Measurements from ENCODE around the gene HOOK1. TPM values are rescaled to one million over a fixed set of nuclear protein-coding genes. Genes with fewer than 3 reads are reported as not detected.

Gene HOOK1
- total RNA-seq, 1 experiment from 2014 or later, result 42.0 TPM

- H3K14ac ChIP-seq (ENCODE audit: insufficient read depth, low read length), result no peak overlapping the region
- no peak for DNase-seq
- no peak overlapping the region for H3K4ac ChIP-seq (ENCODE audit: low read depth, low read length)
- no peak overlapping the region for H3K23ac ChIP-seq (ENCODE audit: insufficient read length, low read depth, low read length)
- H3K4me2 ChIP-seq (ENCODE audit: insufficient read depth, insufficient read length, low read length), result no peak overlapping the region
- H3K4me3 Mint-ChIP-seq, result no peak overlapping the region
- H4K8ac ChIP-seq (replicated peaks; ENCODE audit: insufficient read length, low read depth, low read length), result no peak overlapping the region
- H3K23me2 ChIP-seq (ENCODE audit: insufficient read length, low read depth, low read length, poor library complexity, severe bottlenecking), result no peaks in the 10 kb centered on the region
- no peak overlapping the region for H2BK5ac ChIP-seq (ENCODE audit: insufficient read length, low read length)
- no peak overlapping the region for H3T11ph ChIP-seq (ENCODE audit: low read length)
- no peaks in the 10 kb centered on the region for H3K4me1 ChIP-seq (ENCODE audit: insufficient read depth, low read length)
- H3K9me3 Mint-ChIP-seq, result no peaks in the 10 kb centered on the region
- H3K18ac ChIP-seq (ENCODE audit: insufficient read length, low read depth, low read length), result no peak overlapping the region
- no peaks in the 10 kb centered on the region for H3K79me1 ChIP-seq (ENCODE audit: insufficient read depth, low read depth, low read length, poor library complexity, severe bottlenecking)
- peaks cover 1 to 30% (median 20%) of the 10 kb centered on the region in 3 experiments; a peak in 4 of 7 replicates for H3K36me3 Mint-ChIP-seq (ENCODE audit: insufficient read depth in 1 of 3, low read depth in 3 of 3)
- no peak for TF ChIP-seq CTCF (conservative IDR thresholded peaks at IDR 0.05)
- no peak overlapping the region for H2AFZ ChIP-seq (ENCODE audit: low read length)
- no peaks in the 10 kb centered on the region for H3K27me3 Mint-ChIP-seq (ENCODE audit: low read depth)
- no peak overlapping the region for H4K5ac ChIP-seq (ENCODE audit: insufficient read length, low read depth, low read length)
- no peak overlapping the region for H3K9ac ChIP-seq (ENCODE audit: extremely low read depth, insufficient read length, low read length)
- no peaks in the 10 kb centered on the region for H4K20me1 ChIP-seq (ENCODE audit: control insufficient read depth, insufficient read depth, insufficient read length)
- H2BK20ac ChIP-seq (ENCODE audit: low read depth, low read length, poor library complexity, severe bottlenecking), result no peak overlapping the region
- H2AK5ac ChIP-seq (ENCODE audit: insufficient read length, low read length), result no peak overlapping the region
- H2BK15ac ChIP-seq (ENCODE audit: low read depth, low read length), result no peak overlapping the region
- H3K27me3 ChIP-seq (ENCODE audit: insufficient read depth, low read length), result no peaks in the 10 kb centered on the region
- no peak overlapping the region for H3K27ac ChIP-seq (ENCODE audit: insufficient read length, low read depth, low read length)
- no peaks in the 10 kb centered on the region for H3K79me2 ChIP-seq (ENCODE audit: insufficient read depth, low read length)
- no peak overlapping the region for H3K56ac ChIP-seq (ENCODE audit: insufficient read length, low read depth, low read length)
- H3K4me1 Mint-ChIP-seq, result no peaks in the 10 kb centered on the region
- no peak overlapping the region for H2BK12ac ChIP-seq (ENCODE audit: insufficient read length, low read depth, low read length)
- no peak overlapping the region for H2BK120ac ChIP-seq (ENCODE audit: low read depth, low read length, poor library complexity, severe bottlenecking)
- no peak overlapping the region for H3K27ac Mint-ChIP-seq
- H4K91ac ChIP-seq (ENCODE audit: insufficient read length, low read depth, low read length), result no peak overlapping the region
- H3K9me3 ChIP-seq (ENCODE audit: control insufficient read depth, low read depth, low read length), result no peaks in the 10 kb centered on the region
Measured at GRCh38 chr1:59871746-59872145, 57.0 kb downstream of the HOOK1 start.

Data from H9 (cell line).